SK-N-SH treated with all-trans-retinoic acid at 6 μM for 48 hours (cell line): Measurements from ENCODE around the gene MAPKBP1.

Experiments
- ATAC-seq: fragments of 200-7000 bp; cut with Tn5 transposase; 3 replicates; pipeline ENCODE4 v1.9.1; 2020; ENCODE audit warnings: mild to moderate bottlenecking, moderate library complexity
- ARNTL ChIP-seq: fragments of 450-650 bp; formaldehyde crosslinking; IDR thresholded peaks from 2 replicates; pipeline ENCODE4 v1.5.0; 2020; ENCODE audit warnings: low read depth, mild to moderate bottlenecking, moderate library complexity, borderline replicate concordance
- BACH2 ChIP-seq: fragments of 250-450 bp; sonication (Bioruptor Pico); IDR thresholded peaks from 2 replicates; pipeline ENCODE4 v1.9.0; 2021; ENCODE audit warnings: mild to moderate bottlenecking, borderline replicate concordance
- GLIS3 ChIP-seq: fragments of 250-450 bp; sonication (Bioruptor Pico); IDR thresholded peaks from 2 replicates; pipeline ENCODE4 v1.5.0; 2020; ENCODE audit warnings: mild to moderate bottlenecking, moderate library complexity
- OSR1 ChIP-seq: fragments of 250-450 bp; sonication (Bioruptor Pico); IDR thresholded peaks from 2 replicates; pipeline ENCODE4 v1.8.0; 2022; ENCODE audit warnings: moderate library complexity, mild to moderate bottlenecking, inconsistent platforms
- PPARA ChIP-seq: fragments of 250-450 bp; sonication (Bioruptor Pico); IDR thresholded peaks from 2 replicates; pipeline ENCODE4 v1.5.0; 2020; ENCODE audit warnings: mild to moderate bottlenecking, borderline replicate concordance
- RARB ChIP-seq: fragments of 250-450 bp; sonication (Bioruptor Pico); IDR thresholded peaks from 2 replicates; pipeline ENCODE4 v1.8.0; 2021; ENCODE audit warnings: mild to moderate bottlenecking, moderate library complexity
- TCF4 ChIP-seq: fragments of 250-450 bp; sonication (Bioruptor Pico); IDR thresholded peaks from 2 replicates; pipeline ENCODE4 v1.8.0; 2021; ENCODE audit warnings: mild to moderate bottlenecking, moderate library complexity, borderline replicate concordance
- TOX ChIP-seq: fragments of 250-450 bp; sonication (Bioruptor Pico); IDR thresholded peaks from 2 replicates; pipeline ENCODE4 v1.8.0; 2021; ENCODE audit warnings: mild to moderate bottlenecking, moderate library complexity, borderline replicate concordance
- ZC3H10 ChIP-seq: fragments of 250-450 bp; sonication (Bioruptor Pico); IDR thresholded peaks from 2 replicates; pipeline ENCODE4 v1.5.1; 2021; ENCODE audit warnings: mild to moderate bottlenecking, moderate library complexity
- ZFP3 ChIP-seq: fragments of 250-450 bp; sonication (Bioruptor Pico); IDR thresholded peaks from 2 replicates; pipeline ENCODE4 v1.5.0; 2020; ENCODE audit warnings: mild to moderate bottlenecking, moderate library complexity
- ZFP30 ChIP-seq: fragments of 450-650 bp; formaldehyde crosslinking; IDR thresholded peaks from 2 replicates; pipeline ENCODE4 v1.5.0; 2022; ENCODE audit warnings: mild to moderate bottlenecking, moderate library complexity
- ZNF565 ChIP-seq: fragments of 450-650 bp; formaldehyde crosslinking; conservative IDR thresholded peaks from 2 replicates; pipeline ENCODE4 v1.5.0; 2020; ENCODE audit warnings: low read depth, mild to moderate bottlenecking, moderate library complexity
- ZNF8 ChIP-seq: fragments of 450-650 bp; formaldehyde crosslinking; IDR thresholded peaks from 2 replicates; pipeline ENCODE4 v1.5.0; 2020; ENCODE audit warnings: mild to moderate bottlenecking, moderate library complexity
- TF ChIP-seq, protein P1 (sequence below): fragments of 250-450 bp; sonication (Bioruptor Pico); IDR thresholded peaks from 2 replicates; pipeline ENCODE4 v1.8.0; 2021; ENCODE audit warnings: low read depth, mild to moderate bottlenecking, moderate library complexity, borderline replicate concordance
- TF ChIP-seq, protein P2 (sequence below): fragments of 250-450 bp; sonication (Bioruptor Pico); IDR thresholded peaks from 2 replicates; pipeline ENCODE4 v1.8.0; 2020; ENCODE audit warnings: mild to moderate bottlenecking, moderate library complexity, borderline replicate concordance
- TF ChIP-seq, protein P3 (sequence below): fragments of 250-450 bp; sonication (Bioruptor Pico); IDR thresholded peaks from 2 replicates; pipeline ENCODE4 v1.5.1; 2020; ENCODE audit warnings: low read depth, mild to moderate bottlenecking, moderate library complexity
- TF ChIP-seq, protein P4 (sequence below): fragments of 250-450 bp; sonication (Bioruptor Pico); IDR thresholded peaks from 2 replicates; pipeline ENCODE4 v1.5.0; 2020; ENCODE audit warnings: mild to moderate bottlenecking, moderate library complexity

The MAPKBP1 gene

DNA sequence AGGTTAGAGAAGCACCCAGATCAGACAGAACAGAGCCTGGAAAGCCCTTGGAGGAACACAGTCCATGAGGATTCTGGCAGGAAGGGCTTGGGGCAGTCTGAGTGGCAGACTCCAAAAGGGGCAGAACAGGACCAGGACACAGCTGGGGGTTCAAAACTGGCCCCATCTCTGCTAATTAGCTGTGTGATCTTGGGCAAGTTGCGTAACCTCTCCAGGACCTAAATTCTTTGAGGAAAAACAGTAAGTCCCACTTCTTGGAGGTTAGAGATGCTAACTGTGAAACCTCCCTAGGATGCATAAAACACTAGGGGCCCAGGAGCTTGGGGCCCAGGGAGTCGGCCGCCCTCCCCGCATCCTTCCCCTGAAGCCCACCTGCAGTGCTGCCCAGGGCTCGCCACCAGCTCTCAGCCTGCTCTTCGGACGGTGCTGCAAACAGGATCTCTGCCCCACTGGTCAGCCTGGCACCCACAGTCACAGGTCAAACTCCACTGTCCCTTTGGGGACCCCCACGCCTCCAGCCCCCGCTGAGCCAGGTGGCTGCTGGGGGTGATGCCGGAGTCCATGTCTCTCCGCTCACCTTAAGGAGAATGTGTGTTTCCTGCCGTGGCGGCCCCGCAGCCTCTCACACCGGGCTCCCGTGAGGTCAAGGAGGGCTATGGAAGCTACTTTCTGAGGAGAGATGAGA, 76.3 kb downstream of the MAPKBP1 start:
- ATAC-seq, result no peak
- TF ChIP-seq ZNF8 (CRISPR knock-in tag) (no peak), GLIS3 (CRISPR knock-in tag) (no peak)

DNA sequence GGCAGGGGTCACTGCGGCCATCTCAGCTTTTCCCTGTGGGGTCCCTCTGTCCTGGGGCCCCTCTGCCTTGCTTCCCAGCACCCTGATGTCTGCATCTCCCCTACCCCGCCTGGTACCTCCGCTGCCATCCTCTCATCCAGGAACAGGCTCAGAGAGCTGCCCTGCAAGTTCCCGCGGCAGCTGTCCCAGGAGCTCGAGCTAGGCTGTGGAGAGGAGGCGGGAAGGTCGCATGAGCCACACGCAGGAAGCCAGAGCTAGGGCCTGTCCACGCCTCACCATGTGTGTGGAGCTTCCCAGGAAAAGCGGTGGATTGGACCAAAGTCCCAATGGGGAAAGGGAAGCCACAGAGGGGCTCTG, 76.9 kb downstream of the MAPKBP1 start:
- TF ChIP-seq TCF4 (no peak), OSR1 (CRISPR knock-in tag) (no peak), PPARA (CRISPR knock-in tag) (no peak), ZFP30 (no peak), ZFP3 (CRISPR knock-in tag) (no peak), ZNF8 (CRISPR knock-in tag) (no peak), BACH2 (CRISPR knock-in tag) (no peak), TOX (CRISPR knock-in tag) (no peak)
- TF ChIP-seq, protein P1, sequence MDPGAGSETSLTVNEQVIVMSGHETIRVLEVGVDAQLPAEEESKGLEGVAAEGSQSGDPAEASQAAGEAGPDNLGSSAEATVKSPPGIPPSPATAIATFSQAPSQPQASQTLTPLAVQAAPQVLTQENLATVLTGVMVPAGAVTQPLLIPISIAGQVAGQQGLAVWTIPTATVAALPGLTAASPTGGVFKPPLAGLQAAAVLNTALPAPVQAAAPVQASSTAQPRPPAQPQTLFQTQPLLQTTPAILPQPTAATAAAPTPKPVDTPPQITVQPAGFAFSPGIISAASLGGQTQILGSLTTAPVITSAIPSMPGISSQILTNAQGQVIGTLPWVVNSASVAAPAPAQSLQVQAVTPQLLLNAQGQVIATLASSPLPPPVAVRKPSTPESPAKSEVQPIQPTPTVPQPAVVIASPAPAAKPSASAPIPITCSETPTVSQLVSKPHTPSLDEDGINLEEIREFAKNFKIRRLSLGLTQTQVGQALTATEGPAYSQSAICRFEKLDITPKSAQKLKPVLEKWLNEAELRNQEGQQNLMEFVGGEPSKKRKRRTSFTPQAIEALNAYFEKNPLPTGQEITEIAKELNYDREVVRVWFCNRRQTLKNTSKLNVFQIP (CRISPR knock-in tag), result no peak
- TF ChIP-seq, protein P2, sequence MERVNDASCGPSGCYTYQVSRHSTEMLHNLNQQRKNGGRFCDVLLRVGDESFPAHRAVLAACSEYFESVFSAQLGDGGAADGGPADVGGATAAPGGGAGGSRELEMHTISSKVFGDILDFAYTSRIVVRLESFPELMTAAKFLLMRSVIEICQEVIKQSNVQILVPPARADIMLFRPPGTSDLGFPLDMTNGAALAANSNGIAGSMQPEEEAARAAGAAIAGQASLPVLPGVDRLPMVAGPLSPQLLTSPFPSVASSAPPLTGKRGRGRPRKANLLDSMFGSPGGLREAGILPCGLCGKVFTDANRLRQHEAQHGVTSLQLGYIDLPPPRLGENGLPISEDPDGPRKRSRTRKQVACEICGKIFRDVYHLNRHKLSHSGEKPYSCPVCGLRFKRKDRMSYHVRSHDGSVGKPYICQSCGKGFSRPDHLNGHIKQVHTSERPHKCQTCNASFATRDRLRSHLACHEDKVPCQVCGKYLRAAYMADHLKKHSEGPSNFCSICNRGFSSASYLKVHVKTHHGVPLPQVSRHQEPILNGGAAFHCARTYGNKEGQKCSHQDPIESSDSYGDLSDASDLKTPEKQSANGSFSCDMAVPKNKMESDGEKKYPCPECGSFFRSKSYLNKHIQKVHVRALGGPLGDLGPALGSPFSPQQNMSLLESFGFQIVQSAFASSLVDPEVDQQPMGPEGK, result no peak
- TF ChIP-seq, protein P3, sequence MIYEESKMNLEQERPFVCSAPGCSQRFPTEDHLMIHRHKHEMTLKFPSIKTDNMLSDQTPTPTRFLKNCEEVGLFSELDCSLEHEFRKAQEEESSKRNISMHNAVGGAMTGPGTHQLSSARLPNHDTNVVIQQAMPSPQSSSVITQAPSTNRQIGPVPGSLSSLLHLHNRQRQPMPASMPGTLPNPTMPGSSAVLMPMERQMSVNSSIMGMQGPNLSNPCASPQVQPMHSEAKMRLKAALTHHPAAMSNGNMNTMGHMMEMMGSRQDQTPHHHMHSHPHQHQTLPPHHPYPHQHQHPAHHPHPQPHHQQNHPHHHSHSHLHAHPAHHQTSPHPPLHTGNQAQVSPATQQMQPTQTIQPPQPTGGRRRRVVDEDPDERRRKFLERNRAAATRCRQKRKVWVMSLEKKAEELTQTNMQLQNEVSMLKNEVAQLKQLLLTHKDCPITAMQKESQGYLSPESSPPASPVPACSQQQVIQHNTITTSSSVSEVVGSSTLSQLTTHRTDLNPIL (CRISPR knock-in tag), result no peak
- TF ChIP-seq, protein P4, sequence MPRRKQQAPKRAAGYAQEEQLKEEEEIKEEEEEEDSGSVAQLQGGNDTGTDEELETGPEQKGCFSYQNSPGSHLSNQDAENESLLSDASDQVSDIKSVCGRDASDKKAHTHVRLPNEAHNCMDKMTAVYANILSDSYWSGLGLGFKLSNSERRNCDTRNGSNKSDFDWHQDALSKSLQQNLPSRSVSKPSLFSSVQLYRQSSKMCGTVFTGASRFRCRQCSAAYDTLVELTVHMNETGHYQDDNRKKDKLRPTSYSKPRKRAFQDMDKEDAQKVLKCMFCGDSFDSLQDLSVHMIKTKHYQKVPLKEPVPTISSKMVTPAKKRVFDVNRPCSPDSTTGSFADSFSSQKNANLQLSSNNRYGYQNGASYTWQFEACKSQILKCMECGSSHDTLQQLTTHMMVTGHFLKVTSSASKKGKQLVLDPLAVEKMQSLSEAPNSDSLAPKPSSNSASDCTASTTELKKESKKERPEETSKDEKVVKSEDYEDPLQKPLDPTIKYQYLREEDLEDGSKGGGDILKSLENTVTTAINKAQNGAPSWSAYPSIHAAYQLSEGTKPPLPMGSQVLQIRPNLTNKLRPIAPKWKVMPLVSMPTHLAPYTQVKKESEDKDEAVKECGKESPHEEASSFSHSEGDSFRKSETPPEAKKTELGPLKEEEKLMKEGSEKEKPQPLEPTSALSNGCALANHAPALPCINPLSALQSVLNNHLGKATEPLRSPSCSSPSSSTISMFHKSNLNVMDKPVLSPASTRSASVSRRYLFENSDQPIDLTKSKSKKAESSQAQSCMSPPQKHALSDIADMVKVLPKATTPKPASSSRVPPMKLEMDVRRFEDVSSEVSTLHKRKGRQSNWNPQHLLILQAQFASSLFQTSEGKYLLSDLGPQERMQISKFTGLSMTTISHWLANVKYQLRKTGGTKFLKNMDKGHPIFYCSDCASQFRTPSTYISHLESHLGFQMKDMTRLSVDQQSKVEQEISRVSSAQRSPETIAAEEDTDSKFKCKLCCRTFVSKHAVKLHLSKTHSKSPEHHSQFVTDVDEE, result no peak

DNA sequence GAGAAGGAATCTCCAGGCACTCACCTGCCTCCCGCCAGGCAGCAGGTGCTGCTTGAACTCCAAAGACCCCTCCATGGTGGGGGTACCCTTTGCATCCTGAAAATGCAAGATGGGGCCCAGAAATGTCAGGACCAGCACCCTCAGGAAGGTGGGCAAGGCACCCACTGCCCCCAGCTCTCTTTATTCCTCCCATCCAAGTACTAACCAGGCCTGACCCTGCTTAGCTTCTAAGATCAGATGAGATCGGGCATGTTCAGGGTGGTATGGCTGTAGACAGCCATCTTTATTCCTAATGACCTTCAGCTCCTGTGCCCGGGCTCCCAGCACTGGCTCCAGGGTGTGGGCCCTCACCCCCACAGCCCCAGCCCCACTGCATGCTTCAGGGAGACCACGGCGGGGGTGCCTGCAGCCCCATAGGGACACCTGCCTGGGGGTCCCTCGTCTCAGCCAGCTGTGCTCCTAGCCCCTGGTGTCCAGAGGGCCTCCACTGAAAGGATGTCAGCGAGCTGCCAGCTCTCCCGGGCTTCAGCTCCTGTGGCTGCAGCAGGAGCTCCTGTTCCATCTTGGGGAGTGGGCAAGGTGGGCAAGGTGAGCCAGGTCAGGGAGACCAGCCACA, 77.6 kb downstream of the MAPKBP1 start:
- ATAC-seq, result no peak
- TF ChIP-seq ZFP3 (CRISPR knock-in tag) (no peak), RARB (CRISPR knock-in tag) (no peak), ZNF565 (CRISPR knock-in tag) (no peak), TOX (CRISPR knock-in tag) (no peak), ARNTL (no peak), ZC3H10 (no peak), ZFP30 (no peak), GLIS3 (CRISPR knock-in tag) (no peak), ZNF8 (CRISPR knock-in tag) (no peak), PPARA (CRISPR knock-in tag) (no peak)
- TF ChIP-seq, protein P4, result no peak

More for the DNA sequence above, 76.9 kb downstream of the MAPKBP1 start:
- no peak for ATAC-seq
